Colon (tissue), 2 donors: ENCODE results near the gene PPCDC.
A peak's percentile ranks its signal among the peaks of the same experiment; 100 is the strongest.

Experiments used
- FAIRE-seq: peaks from 2 replicates; lab custom pipeline; 2012; peaks lifted over from hg19 to GRCh38; lab: Jason Lieb, UNC
- donor health status: control.
- donor health status: control.

The PPCDC gene, protein sequence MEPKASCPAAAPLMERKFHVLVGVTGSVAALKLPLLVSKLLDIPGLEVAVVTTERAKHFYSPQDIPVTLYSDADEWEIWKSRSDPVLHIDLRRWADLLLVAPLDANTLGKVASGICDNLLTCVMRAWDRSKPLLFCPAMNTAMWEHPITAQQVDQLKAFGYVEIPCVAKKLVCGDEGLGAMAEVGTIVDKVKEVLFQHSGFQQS

GRCh38 chr15:75023181-75023871, at the start of gene PPCDC:
TSS of gene PPCDC (plus strand) at chr15:75023590. CDS start at chr15:75028319, 4,729 bp downstream.
- peak; percentile 72 for FAIRE-seq

GRCh38 chr15:74976159-74976558, 47.2 kb upstream of the PPCDC start:
- FAIRE-seq, result no peak

DNA sequence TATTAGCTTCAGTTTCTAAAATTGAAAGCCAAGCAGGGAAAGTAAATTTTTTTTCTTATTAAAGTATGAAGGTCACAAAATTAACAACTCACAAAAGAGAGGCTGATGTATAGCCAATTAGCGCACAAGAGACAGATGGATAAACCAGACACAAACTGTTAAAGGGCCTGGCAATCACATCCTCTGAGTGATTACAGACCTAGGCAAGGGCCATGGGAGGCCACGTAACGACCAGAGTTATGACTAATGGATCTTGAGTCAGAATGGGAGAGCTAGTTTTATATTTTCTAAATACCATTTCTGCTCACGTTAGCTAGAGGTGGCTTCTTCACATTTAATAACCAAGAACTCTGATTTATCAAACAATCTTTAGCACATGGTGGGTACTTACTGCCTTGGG, 45.8 kb upstream of the PPCDC start:
- no peak for FAIRE-seq

GRCh38 chr15:74978077-74978476, 45.3 kb upstream of the PPCDC start:
- FAIRE-seq, result no peak

DNA sequence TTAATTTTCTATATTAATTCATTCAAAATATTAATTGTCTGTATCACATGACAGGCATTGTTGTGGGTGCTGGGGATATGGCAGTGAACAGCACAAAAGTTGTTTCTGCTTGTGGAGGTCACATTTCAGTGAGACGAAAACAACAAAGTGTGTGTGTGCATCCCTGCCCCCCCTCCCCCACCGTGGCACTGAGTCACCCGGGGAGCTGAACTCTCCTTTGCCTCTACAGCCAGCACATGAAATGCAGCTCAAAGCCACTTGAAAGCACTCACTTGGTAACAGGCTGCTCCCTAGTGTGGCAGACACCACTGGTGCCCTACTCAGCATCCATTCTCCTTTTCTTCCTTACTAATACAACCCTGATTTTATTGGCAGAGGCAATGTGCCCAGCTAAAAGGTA, 44.9 kb upstream of the PPCDC start:
- FAIRE-seq, result no peak

DNA sequence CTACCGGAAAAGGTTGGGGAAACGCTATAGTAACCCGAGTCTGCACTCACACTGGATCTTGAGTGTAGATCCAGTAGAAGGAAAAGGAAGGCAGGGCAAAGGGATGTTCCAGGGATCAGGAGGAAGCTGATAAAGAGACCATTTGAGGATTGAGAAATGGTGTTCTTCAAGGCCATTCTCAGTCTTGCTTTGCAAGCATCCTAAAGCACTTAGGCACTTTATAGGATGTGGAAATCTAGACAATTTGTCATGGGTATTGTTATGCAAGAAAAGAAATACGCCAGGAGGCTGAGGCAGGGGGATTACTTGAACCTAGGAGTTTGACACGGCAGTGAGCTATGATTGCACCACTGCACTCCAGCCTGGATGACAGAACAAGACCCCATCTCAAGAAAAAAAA, 41.2 kb upstream of the PPCDC start:
- FAIRE-seq, result no peak

DNA sequence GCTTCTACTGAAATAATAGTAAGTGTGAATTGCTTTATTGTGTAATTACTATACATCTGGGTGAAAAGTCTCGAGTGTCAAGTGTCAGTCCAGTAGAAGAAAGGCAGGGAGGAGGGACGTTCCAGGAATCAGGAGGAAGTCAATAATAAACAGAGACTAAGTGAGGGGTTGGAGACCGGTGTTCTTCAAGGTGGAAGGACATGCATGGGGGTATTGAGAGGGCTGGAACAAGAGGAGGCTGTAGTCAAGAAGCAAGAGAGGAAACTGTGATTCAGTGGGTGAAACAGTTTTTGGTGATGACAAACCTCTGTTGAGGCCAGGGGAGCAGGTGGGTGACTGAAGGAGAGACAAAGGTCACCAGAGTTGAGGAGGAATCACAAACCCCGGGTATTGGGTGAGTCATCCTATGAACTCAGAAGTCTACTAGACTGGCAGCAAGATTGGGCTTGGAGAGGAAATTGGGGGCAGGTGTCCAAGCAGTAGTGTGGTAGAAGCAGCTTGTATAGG, 39.6 kb upstream of the PPCDC start:
- no peak for FAIRE-seq

DNA sequence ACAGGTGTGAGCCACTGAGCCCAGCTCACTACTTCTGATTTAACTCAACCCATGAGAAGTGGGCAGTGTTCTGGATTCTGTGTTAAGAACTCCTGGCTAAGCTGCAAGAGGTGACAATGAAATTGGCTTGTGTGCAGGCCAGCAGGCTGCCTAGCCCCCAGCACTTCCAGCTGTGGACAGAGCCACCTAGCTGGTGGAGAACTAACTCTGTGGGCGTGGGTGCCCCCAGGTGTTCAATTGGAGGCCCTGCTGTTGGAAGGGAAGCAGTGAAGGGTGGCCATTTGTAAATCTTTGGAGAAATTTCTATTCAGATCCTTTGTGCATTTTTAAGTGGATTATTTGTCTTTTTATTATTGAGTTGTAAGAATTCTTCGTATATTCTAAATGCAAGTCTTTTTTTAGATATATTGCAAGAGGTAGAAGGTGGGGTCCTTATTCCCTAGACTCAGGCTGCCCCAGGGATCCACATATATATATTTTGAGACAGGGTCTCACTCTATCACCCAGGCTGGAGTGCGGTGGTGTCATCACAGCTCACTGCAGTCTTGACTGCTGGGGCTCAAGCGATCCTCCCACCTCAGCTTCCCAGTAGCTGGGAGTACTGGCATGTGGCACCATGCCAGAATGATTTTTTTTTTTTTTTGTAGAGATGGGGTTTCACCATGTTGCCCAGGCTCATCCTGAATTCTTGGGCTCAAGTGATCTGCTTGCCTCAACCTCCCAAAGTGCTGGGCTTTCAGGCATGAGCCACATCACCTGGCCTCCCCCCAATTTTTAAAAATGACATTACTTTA, 35.2 kb upstream of the PPCDC start:
- no peak for FAIRE-seq

DNA sequence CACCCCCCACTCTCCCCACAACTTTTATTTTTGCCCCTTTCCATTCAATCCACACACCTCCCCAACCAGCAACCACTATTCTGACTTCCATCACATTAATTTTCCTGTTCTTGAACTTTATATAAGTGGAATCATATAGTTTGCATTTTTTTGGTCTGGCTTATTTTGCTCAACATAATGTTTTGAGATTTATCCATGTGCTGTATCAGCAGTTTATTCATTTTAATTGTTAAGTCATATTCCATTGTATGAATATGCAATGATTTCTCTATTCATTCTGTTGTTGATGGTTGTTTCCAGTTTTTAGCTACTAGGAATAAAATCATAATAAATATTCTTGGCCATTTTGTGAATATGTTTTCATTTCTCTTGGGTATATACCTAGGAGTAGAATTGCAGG, 33.9 kb upstream of the PPCDC start:
- no peak for FAIRE-seq

GRCh38 chr15:74992619-74993018, 30.8 kb upstream of the PPCDC start:
- FAIRE-seq, result no peak

DNA sequence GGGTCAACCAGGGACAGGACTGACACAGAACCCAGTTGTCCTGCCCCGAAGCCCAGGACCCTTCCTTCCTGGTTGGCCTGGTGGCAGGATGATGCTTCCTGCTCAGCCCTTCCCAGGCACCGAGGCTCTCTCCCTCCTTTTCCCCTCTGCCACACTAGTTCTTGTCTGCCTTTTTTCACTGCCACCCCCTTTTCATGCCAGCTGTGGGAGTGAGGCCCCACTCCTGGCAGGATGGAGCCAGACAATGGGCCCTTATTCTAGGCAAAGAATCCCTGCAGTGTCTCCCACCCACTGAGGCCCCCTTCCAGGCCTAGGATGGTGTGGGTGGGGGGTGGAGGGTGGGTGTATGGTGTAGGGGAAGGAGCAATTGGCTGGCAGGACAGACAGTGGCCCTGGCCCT, 29.2 kb upstream of the PPCDC start:
- FAIRE-seq, result no peak

- no peak for FAIRE-seq
Observed at GRCh38 chr15:74994685-74995084, 28.7 kb upstream of the PPCDC start.

DNA sequence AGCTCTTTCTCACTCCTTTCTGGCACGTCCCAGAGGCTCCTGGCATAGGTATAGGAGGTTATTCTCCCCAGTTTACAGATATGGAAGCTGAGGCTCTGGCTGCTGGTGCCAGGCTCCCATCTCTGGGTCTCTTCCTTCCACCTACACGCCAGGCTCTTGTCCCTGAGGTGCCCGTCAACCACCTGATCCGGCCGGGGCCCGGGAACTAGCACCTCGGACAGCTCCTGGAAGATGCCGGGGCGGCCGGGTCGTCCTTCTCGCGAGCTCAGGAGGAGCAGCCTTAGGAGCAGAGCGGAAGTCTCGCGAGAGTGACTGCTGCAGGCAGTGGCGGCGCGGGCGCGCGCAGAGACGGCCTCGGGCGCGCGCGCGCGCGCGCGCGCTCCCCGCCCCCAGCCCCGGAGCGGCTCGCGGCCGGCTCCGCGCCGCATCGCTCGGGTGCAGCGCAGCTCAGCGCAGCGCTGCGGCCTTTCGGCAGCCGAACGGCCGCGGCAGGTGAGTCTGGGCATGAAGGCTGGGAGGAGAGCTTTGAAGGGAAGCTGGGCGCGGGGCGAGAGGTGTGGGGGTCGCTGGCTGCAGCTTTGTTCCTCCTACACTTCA, 28.1 kb upstream of the PPCDC start, which contains the start of gene SCAMP5:
Gene SCAMP5 (plus strand): TSS at position 382 of the 597 bp plus-strand sequence. CDS start 16,277 bp downstream, outside the sequence.
- FAIRE-seq, result no peak

- FAIRE-seq, result no peak
Observed at GRCh38 chr15:74995779-74996765, 27.3 kb upstream of the PPCDC start.

- FAIRE-seq, result no peak
Observed at GRCh38 chr15:74997141-74997540, 26.2 kb upstream of the PPCDC start.

- no peak for FAIRE-seq
Observed at GRCh38 chr15:74997543-74997942, 25.8 kb upstream of the PPCDC start.

DNA sequence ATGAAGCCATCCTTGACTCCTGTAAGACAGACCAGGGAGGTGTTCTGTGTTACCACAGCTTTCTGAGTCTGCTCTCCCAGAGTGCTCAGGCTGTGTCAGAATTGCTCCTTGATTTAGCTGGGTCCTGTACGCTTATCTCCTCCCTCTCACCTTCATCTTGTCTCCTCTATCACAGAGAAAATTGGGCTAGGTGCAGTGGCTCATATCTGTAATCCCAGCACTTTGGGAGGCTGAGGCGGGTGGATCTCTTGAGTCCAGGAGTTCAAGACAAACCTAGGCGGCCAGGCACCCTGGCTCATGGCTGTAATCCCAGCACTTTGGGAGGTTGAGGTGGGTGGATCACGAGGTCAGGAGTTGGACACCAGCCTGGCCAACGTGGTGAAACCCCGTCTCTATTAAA, 22.1 kb upstream of the PPCDC start:
- no peak for FAIRE-seq

GRCh38 chr15:75002398-75002797, 21.0 kb upstream of the PPCDC start:
- FAIRE-seq, result no peak

GRCh38 chr15:75007216-75007615, 16.2 kb upstream of the PPCDC start:
- FAIRE-seq, result no peak

GRCh38 chr15:75008221-75008625, 15.2 kb upstream of the PPCDC start:
- no peak for FAIRE-seq

DNA sequence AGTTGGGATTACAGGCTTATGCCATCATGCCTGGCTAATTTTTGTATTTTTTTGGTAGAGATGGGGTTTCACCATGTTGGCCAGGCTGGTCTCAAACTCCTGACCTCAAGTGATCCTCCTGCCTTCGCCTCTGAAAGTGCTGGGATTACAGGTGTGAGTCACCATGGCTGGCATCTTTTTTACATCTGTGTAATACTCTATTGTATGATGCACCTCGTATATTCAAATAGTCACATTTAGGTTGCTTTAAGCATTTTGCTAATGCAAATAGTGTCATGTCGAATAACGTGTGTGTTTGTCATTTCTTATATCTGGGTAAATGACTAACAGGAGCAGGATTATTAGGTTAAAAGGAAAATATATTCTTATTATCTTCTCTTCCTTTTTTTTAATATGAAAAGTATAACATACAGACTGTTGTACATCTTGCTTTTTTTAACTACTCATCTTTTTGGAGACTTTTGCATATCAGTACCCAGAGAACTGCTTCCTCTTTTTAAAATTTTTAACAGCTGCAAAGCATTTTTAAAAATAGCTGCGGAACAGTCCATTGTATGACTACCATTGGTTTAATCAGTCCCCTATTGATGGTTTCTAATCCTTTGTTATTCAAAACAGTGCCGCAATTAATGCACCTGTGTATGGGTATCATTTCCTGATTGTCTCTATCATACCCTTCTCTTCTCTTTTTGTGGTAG, 14.6 kb upstream of the PPCDC start:
- no peak for FAIRE-seq
